ENCODE results near the gene PRDM16. TPM values are rescaled to one million over a fixed set of nuclear protein-coding genes. Genes with fewer than 3 reads are reported as not detected.

PRDM16 gene
- polyA plus RNA-seq, 1 experiment = 0.06 TPM

DNA sequence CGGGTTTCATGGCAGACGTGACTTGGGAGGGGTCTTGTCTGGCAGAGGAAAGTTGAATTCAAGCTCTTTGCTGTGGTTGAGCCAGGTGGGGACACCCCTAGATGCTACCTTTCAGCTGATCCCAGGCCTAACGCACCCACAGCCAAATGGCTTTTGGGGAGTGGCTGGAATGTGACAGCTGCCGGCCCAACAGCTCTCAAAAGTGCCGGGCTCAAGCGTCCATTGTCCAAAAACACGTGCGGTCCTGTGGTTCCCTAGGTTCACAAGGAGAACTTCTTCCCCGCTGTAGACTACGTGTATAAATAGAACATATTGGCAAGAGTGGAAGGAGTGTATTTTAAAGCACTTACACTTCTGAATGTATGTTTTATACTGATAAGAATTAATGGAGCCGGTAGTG is 298.4 kb downstream of the PRDM16 start:
- no peak overlapping the region for H3K4me3 ChIP-seq (ENCODE audit: low read depth, low read length)
- ChIA-PET CTCF (no interaction called here), POLR2A (no interaction called here)
- no peaks in the 10 kb centered on the region; the same call in 1 of the 2 replicates for H3K9me3 ChIP-seq (ENCODE audit: control insufficient read depth, insufficient read depth, low read length)
- DNase-seq (ENCODE audit: low read depth, low spot score) = no peak
- H3K27ac ChIP-seq (ENCODE audit: low read depth, low read length) = no peak overlapping the region
- no peak for TF ChIP-seq CTCF (IDR thresholded peaks at IDR 0.05; ENCODE audit: low read depth, low read length)
- H3K27me3 ChIP-seq (ENCODE audit: control insufficient read depth, insufficient read depth, low read length) = peaks cover 10% of the 10 kb centered on the region

DNA sequence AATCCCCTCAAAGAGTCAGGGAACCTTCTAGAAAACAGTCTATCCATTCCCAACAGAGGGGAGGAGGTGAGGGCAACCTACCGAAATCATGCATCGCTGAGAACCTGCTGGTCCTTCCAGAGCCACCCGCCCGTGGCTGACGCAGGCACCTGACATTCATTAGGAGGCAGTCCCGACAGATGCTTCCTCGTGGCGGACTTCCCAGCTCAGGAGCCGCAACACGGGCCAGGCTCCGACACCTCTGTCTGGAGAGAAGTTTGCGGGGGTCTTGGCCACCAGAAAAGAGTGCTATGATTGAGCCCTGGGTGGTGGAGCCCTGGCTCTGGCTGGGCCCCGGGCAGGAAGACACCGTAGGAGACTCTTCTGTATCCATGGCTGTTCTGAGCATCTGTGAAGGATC is 299.1 kb downstream of the PRDM16 start:
- no peak for TF ChIP-seq CTCF (IDR thresholded peaks at IDR 0.05; ENCODE audit: low read depth, low read length)
- H3K9me3 ChIP-seq (ENCODE audit: control insufficient read depth, insufficient read depth, low read length) = no peaks in the 10 kb centered on the region; the same call in 1 of the 2 replicates
- no peak overlapping the region for H3K27ac ChIP-seq (ENCODE audit: low read depth, low read length)
- DNase-seq (ENCODE audit: low read depth, low spot score) = no peak
- ChIA-PET CTCF (no interaction called here), POLR2A (no interaction called here)
- H3K27me3 ChIP-seq (ENCODE audit: control insufficient read depth, insufficient read depth, low read length) = peaks cover 10% of the 10 kb centered on the region
- H3K4me3 ChIP-seq (ENCODE audit: low read depth, low read length) = no peak overlapping the region

DNA sequence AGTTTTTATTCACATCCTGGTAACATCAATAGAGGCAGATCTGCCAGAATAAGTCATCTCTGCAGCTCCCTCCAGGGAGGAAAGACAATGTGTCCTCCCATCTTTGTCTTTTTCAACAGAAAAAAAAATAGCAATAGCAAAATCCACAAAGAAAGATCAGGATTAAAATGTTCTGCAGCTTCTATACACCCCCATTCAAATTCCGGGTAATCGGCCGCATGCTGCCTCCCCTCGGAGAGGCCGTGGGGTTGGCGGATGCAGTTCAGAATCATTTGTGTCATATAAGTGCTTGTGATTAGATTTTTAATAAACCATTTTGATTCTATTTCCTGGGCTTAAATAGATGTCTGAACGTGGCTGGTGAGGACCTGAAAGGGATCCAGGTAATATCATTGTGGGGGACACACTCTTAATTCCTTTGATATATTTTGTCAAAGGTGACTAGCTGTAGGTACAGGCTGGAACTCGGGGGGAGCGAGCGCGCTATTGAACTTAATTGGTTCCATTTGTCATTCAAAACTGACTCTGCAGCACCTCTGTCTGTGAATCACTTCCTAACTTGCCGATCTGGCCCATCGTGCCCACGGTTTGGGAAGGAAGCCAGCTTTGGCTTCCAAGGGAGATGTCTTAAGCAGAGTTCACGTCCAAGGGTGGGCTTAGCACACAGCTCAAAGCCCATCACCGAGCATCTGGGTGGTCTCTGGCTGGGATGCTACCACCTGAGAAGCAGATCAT is 299.9 kb downstream of the PRDM16 start:
- CTCF ChIA-PET = no interaction called here
- Histone ChIP-seq H3K9me3 (ENCODE audit: control insufficient read depth, insufficient read depth, low read length) (peaks cover 6% of the 10 kb centered on the region; the same call in 1 of the 2 replicates), H3K27me3 (ENCODE audit: control insufficient read depth, insufficient read depth, low read length) (peaks cover 10% of the 10 kb centered on the region), H3K27ac (ENCODE audit: low read depth, low read length) (no peak overlapping the region), H3K4me3 (ENCODE audit: low read depth, low read length) (no peak overlapping the region)
- POLR2A ChIA-PET = no interaction called here
- DNase-seq (ENCODE audit: low read depth, low spot score) = no peak
- TF ChIP-seq CTCF (IDR thresholded peaks at IDR 0.05; ENCODE audit: low read depth, low read length) = no peak

DNA sequence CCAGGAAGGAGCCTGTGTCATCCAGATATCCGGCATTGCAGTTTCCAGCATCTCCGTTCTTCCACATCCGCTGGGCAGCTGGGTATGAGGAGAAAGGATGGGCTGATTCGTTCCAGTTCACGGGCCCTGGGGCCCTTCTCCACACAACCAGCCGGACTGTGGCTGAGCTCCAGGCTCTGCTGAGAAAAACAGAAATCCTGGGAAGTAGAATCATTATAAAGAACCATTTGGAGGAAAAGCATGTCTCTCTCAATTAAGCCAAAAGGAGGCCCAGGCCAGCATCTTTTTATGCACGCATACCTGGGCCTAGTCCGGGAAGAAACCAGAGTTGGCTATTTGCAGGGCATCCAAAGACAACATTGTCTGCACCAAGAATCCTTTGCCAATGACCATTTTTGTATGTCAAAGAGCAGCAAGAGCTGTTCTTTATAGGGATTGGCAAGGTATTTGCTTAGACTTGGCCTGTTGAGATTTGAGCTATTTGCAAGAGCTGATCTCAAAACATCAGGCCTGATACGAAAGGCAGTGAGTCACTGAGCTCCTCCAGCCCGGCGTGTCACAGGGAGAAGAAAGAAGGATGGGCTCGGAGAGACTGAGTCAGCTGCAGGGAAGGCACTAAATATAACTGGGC is 300.6 kb downstream of the PRDM16 start:
- ChIA-PET CTCF (no interaction called here), POLR2A (no interaction called here)
- H3K4me3 ChIP-seq (ENCODE audit: low read depth, low read length) = no peak overlapping the region
- peaks cover 10% of the 10 kb centered on the region for H3K27me3 ChIP-seq (ENCODE audit: control insufficient read depth, insufficient read depth, low read length)
- TF ChIP-seq CTCF (IDR thresholded peaks at IDR 0.05; ENCODE audit: low read depth, low read length) = no peak
- DNase-seq (ENCODE audit: low read depth, low spot score) = peak; percentile 30
- H3K27ac ChIP-seq (ENCODE audit: low read depth, low read length) = no peak overlapping the region
- H3K9me3 ChIP-seq (ENCODE audit: control insufficient read depth, insufficient read depth, low read length) = peaks cover 6% of the 10 kb centered on the region; the same call in 1 of the 2 replicates

Data from AG04450 (cell line).